Chondrocyte (in vitro differentiated cells): ENCODE measurements around the gene DGKB. TPM values are rescaled to one million over a fixed set of nuclear protein-coding genes. Genes with fewer than 3 reads are reported as not detected.

Experiments used
- DNase-seq: peaks from one replicate; pipeline ENCODE4 v3.0.0; 2021; ENCODE audit warnings: mixed read lengths, low spot score
- H3K27ac Mint-ChIP-seq: one replicate; pipeline ENCODE4 v1.8.0; 2021; ENCODE audit warnings: mild to moderate bottlenecking, moderate library complexity, mixed read lengths; ENCODE audit not compliant: unreplicated experiment
- H3K27me3 Mint-ChIP-seq: 2 replicates; pipeline ENCODE4 v1.8.0; 2021; ENCODE audit warnings: low read depth, mixed read lengths
- H3K36me3 Mint-ChIP-seq: 2 replicates; pipeline ENCODE4 v1.8.0; 2021; ENCODE audit warnings: low read depth, mixed read lengths
- H3K4me1 Mint-ChIP-seq: 2 replicates; pipeline ENCODE4 v1.8.0; 2021; ENCODE audit warnings: low read depth, mild to moderate bottlenecking, mixed read lengths
- H3K4me3 Mint-ChIP-seq: one replicate; pipeline ENCODE4 v1.8.0; 2021; ENCODE audit warnings: mild to moderate bottlenecking, moderate library complexity, mixed read lengths; ENCODE audit not compliant: unreplicated experiment
- H3K9me3 Mint-ChIP-seq: 2 replicates; pipeline ENCODE4 v1.8.0; 2021; ENCODE audit warnings: low read depth, mixed read lengths
- CTCF ChIP-seq: fragments of 200-600 bp; sonication (generic); IDR thresholded peaks from 2 replicates; pipeline ENCODE4 v1.5.0; 2021; ENCODE audit warnings: antibody characterized with exemption, mild to moderate bottlenecking, moderate library complexity
- total RNA-seq: library from RNA; stranded (reverse); gene quantifications from 3 replicates; pipeline ENCODE4 v1.2.1, GENCODE V29; 2021

DGKB gene
- total RNA-seq, 1 donor from 2014 or later, result 0.60 TPM

GRCh38 chr7:14570750-14571607 lies 331.6 kb downstream of the DGKB start:
- Mint-ChIP-seq H3K27ac (no peak overlapping the region), H3K4me1 (no peaks in the 10 kb centered on the region), H3K9me3 (no peaks in the 10 kb centered on the region), H3K36me3 (no peaks in the 10 kb centered on the region), H3K27me3 (no peaks in the 10 kb centered on the region), H3K4me3 (no peak overlapping the region)
- DNase-seq, result no peak
- no peak for TF ChIP-seq CTCF

GRCh38 chr7:14552060-14552459 lies 350.5 kb downstream of the DGKB start:
- Mint-ChIP-seq H3K4me3 (no peak overlapping the region), H3K4me1 (no peaks in the 10 kb centered on the region), H3K27me3 (peaks cover 4% of the 10 kb centered on the region), H3K36me3 (no peaks in the 10 kb centered on the region), H3K27ac (no peak overlapping the region), H3K9me3 (no peaks in the 10 kb centered on the region)
- DNase-seq, result no peak
- TF ChIP-seq CTCF, result no peak

GRCh38 chr7:14551310-14551709 lies 351.2 kb downstream of the DGKB start:
- no peaks in the 10 kb centered on the region for H3K4me1 Mint-ChIP-seq
- H3K9me3 Mint-ChIP-seq, result no peaks in the 10 kb centered on the region
- peaks cover 4% of the 10 kb centered on the region for H3K27me3 Mint-ChIP-seq
- H3K27ac Mint-ChIP-seq, result no peak overlapping the region
- TF ChIP-seq CTCF, result no peak
- H3K4me3 Mint-ChIP-seq, result no peak overlapping the region
- no peak for DNase-seq
- H3K36me3 Mint-ChIP-seq, result no peaks in the 10 kb centered on the region

- no peak for DNase-seq
- no peaks in the 10 kb centered on the region for H3K9me3 Mint-ChIP-seq
- no peak for TF ChIP-seq CTCF
- H3K27me3 Mint-ChIP-seq, result no peaks in the 10 kb centered on the region
- H3K4me3 Mint-ChIP-seq, result no peak overlapping the region
- no peaks in the 10 kb centered on the region for H3K36me3 Mint-ChIP-seq
- no peak overlapping the region for H3K27ac Mint-ChIP-seq
- H3K4me1 Mint-ChIP-seq, result no peaks in the 10 kb centered on the region
Measured at GRCh38 chr7:14542624-14543023, 359.9 kb downstream of the DGKB start.

GRCh38 chr7:14521183-14521582 lies 381.4 kb downstream of the DGKB start:
- TF ChIP-seq CTCF, result no peak
- peaks cover 6% of the 10 kb centered on the region for H3K4me1 Mint-ChIP-seq
- no peak for DNase-seq
- no peak overlapping the region for H3K4me3 Mint-ChIP-seq
- no peaks in the 10 kb centered on the region for H3K36me3 Mint-ChIP-seq
- no peak overlapping the region for H3K27ac Mint-ChIP-seq
- no peaks in the 10 kb centered on the region for H3K27me3 Mint-ChIP-seq
- H3K9me3 Mint-ChIP-seq, result peaks cover 15% of the 10 kb centered on the region
